HL-60 (cell line): Measurements from ENCODE around the gene SUSD4.

ENCODE experiments used
- DNase-seq, 2 experiments: peaks; one replicate each; pipeline ENCODE4 v3.0.0-alpha.2; 2010 to 2020; ENCODE audit warnings: low read depth in 1 of 2, low spot score in 1 of 2
- H3K27ac ChIP-seq: fragments of 250-450 bp; sonication (Bioruptor Pico); replicated peaks from 2 replicates; pipeline ENCODE4 v1.5.1; 2020; ENCODE audit warnings: mild to moderate bottlenecking, moderate library complexity
- H3K27me3 ChIP-seq: fragments of 250-450 bp; sonication (Bioruptor Pico); 2 replicates; pipeline ENCODE4 v1.5.1; 2021; ENCODE audit warnings: mild to moderate bottlenecking, moderate library complexity; ENCODE audit not compliant: insufficient read depth, poor library complexity, severe bottlenecking
- H3K4me3 ChIP-seq: replicated peaks from 2 replicates; pipeline ENCODE4 v1.5.1; 2011; ENCODE audit warnings: mild to moderate bottlenecking, control low read depth, low read length; ENCODE audit not compliant: insufficient read depth
- CTCF ChIP-seq: IDR thresholded peaks from one replicate; pipeline ENCODE4 v1.5.1; 2011; ENCODE audit warnings: low read length, control low read depth, inconsistent platforms; ENCODE audit not compliant: insufficient read depth
- GABPA ChIP-seq: IDR thresholded peaks from 2 replicates; pipeline ENCODE4 v1.6.1; 2012; ENCODE audit warnings: low read depth
- POLR2AphosphoS5 ChIP-seq: IDR thresholded peaks from 2 replicates; pipeline ENCODE4 v1.6.1; 2012; ENCODE audit warnings: low read depth
- REST ChIP-seq: IDR thresholded peaks from 2 replicates; pipeline ENCODE4 v1.6.1; 2012; ENCODE audit warnings: low read depth; ENCODE audit not compliant: insufficient replicate concordance
- SPI1 ChIP-seq: IDR thresholded peaks from 2 replicates; pipeline ENCODE4 v1.6.1; 2012; ENCODE audit warnings: low read depth, mild to moderate bottlenecking, borderline replicate concordance

The SUSD4 gene

GRCh38 chr1:223304931-223305330 lies 59.0 kb downstream of the SUSD4 start:
- Histone ChIP-seq H3K27me3 (peaks cover 2% of the 10 kb centered on the region), H3K27ac (no peak overlapping the region), H3K4me3 (no peak overlapping the region)
- no peak for TF ChIP-seq GABPA
- no peak for TF ChIP-seq SPI1
- no peak for TF ChIP-seq REST
- TF ChIP-seq CTCF: no peak
- no peak for TF ChIP-seq POLR2AphosphoS5
- DNase-seq: no peak

- no peak overlapping the region for H3K27ac ChIP-seq
- DNase-seq: no peak
Measured at GRCh38 chr1:223301371-223301770, 62.6 kb downstream of the SUSD4 start.

GRCh38 chr1:223299553-223299952 lies 64.4 kb downstream of the SUSD4 start:
- Histone ChIP-seq H3K27ac (no peak overlapping the region), H3K4me3 (no peak overlapping the region), H3K27me3 (no peaks in the 10 kb centered on the region)
- TF ChIP-seq SPI1: no peak
- TF ChIP-seq GABPA: no peak
- no peak for TF ChIP-seq CTCF
- TF ChIP-seq REST: no peak
- no peak for DNase-seq

More at GRCh38 chr1:223301371-223301770, 62.6 kb downstream of the SUSD4 start:
- TF ChIP-seq REST: no peak
- TF ChIP-seq SPI1: no peak
- no peak overlapping the region for H3K4me3 ChIP-seq
- H3K27me3 ChIP-seq: peaks cover 2% of the 10 kb centered on the region

GRCh38 chr1:223298701-223299100 lies 65.3 kb downstream of the SUSD4 start:
- no peak for DNase-seq
- TF ChIP-seq GABPA (no peak), REST (no peak), CTCF (no peak), POLR2AphosphoS5 (no peak), SPI1 (no peak)
- no peaks in the 10 kb centered on the region for H3K27me3 ChIP-seq
- H3K4me3 ChIP-seq: no peak overlapping the region
- H3K27ac ChIP-seq: no peak overlapping the region
